GM20431 (cell line): ENCODE data around the gene CNTNAP5.

Experiments used
- in situ Hi-C: fragments of 300-500 bp; cut with MseI, MboI; formaldehyde crosslinking; loops from one replicate; pipeline ENCODE4 v1.15.0; 2020; ENCODE audit warnings: low sequenced_read_pairs; ENCODE audit not compliant: unreplicated experiment

CNTNAP5 gene

DNA sequence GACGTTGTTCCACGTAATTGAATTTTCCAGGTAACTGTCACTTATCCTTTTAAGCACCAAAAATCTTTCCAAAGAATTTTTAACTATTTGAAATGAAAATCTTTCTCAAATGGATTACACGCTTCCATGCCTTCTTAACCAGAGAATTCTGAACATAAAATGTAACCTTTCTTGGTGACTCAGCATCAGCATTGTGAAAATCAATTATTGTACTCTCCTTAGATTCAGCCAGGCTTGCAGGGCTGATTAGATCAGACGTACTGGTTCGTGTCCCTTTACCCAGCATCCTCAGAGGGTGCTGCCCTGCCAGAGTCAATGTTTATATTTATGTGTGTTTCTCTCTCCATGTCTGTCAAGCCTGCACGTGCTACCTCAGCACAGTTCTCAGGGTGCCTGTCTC lies 623.9 kb downstream of the CNTNAP5 start:
- in situ Hi-C loops: no loop called here

DNA sequence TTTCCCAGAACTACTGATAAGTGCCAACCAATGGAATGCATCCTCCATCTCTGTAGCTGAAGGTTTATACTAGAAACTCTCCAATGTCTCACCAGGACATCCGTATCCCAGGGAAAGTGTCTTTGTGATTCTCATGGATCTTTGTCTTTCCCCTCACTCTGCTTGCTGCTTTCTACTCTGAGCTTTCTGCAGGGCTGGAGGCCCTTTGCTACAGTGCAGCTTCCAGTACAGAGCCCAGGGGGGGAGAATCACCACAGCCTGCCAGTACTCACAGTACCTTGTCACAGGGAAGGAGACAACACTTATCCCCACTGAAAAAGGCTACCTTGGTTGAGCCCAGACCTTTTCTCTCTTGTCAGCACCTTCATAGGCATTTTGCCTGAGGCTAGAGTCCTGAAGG lies 627.0 kb downstream of the CNTNAP5 start:
- in situ Hi-C loops: no loop called here

DNA sequence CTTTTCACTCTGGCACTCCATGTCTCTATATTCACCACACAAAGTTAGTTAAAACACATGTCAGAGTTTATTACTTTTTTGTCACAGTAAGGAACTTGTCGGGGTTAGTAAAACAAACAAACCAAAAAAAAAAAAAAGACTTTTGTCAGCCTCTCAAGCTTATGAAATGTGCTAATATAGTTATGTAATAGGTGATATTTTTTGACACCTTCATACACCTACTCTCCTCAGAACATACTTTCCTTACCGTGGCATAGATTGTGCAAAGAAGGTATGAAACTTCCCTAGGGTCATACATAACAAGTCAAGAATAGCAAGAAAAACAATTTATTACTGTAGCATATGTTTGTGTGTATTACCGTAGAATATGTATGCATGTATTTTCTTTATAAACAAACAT lies 633.3 kb downstream of the CNTNAP5 start:
- in situ Hi-C loops: no loop called here

- in situ Hi-C loops: no loop called here
Observed at GRCh38 chr2:124661558-124661957, 636.5 kb downstream of the CNTNAP5 start.

- in situ Hi-C loops: no loop called here
Observed at GRCh38 chr2:124662946-124663644, 638.0 kb downstream of the CNTNAP5 start.

- in situ Hi-C loops: no loop called here
Observed at GRCh38 chr2:124663645-124663997, 638.5 kb downstream of the CNTNAP5 start.

GRCh38 chr2:124664363-124664762 lies 639.3 kb downstream of the CNTNAP5 start:
- in situ Hi-C loops: no loop called here

DNA sequence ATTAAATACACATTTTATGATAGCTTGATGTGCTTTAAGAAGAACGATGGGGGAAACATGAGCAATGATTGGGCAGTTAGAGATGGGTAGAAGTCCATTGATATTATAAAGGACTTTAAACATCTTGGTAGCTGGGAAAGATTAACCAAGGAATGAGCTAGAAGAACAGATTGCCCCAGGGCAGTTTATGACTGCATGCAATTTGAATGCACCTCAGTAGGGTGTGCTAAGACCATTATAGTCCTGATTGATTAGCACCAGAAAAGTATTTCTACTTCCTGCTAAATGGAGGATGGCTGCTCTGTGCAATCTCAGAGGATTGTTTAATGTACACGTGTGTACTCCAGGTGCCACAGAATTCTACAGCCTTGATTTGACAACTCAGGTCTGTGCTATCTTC lies 641.9 kb downstream of the CNTNAP5 start:
- in situ Hi-C loops: no loop called here

DNA sequence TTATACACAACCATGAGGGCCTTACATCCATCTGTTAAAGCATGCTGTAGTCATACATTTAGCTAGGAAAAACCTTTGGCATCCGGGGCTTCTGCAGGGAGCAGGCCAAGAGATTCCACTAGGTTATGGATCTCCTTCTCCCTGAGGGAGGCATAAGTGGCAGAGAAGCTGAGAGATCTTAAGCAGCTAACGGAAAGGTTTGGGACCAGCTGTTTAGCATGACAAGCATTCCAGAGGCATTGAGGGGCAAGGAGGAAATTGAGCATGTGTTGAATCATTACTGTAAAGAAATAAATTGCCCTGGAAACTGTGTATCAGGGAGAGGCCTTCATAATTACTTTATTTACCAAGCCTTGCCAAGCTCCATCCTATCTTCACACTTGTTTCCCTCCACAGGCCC lies 643.1 kb downstream of the CNTNAP5 start:
- in situ Hi-C loops: no loop called here

DNA sequence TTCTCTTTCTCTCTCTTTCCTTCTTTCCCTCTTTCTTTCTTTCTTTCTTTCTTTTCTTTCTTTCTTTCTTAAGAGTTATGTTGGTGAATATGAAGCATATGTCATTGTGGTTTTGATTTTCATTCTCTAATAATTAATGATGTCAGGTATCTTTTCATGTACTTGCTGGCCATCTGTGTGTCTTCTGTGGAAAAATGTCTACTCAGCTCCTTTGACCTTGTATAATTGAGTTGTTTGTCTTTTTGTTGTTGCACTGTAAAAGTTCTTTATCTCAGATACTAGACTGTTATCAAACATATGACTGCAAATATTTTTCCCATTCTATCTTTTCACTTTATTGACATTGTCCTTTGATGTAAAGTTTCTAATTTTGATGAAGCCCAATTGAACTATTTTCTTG lies 645.1 kb downstream of the CNTNAP5 start:
- in situ Hi-C loops: no loop called here

- in situ Hi-C loops: no loop called here
Observed at GRCh38 chr2:124678043-124678442, 653.0 kb downstream of the CNTNAP5 start.

DNA sequence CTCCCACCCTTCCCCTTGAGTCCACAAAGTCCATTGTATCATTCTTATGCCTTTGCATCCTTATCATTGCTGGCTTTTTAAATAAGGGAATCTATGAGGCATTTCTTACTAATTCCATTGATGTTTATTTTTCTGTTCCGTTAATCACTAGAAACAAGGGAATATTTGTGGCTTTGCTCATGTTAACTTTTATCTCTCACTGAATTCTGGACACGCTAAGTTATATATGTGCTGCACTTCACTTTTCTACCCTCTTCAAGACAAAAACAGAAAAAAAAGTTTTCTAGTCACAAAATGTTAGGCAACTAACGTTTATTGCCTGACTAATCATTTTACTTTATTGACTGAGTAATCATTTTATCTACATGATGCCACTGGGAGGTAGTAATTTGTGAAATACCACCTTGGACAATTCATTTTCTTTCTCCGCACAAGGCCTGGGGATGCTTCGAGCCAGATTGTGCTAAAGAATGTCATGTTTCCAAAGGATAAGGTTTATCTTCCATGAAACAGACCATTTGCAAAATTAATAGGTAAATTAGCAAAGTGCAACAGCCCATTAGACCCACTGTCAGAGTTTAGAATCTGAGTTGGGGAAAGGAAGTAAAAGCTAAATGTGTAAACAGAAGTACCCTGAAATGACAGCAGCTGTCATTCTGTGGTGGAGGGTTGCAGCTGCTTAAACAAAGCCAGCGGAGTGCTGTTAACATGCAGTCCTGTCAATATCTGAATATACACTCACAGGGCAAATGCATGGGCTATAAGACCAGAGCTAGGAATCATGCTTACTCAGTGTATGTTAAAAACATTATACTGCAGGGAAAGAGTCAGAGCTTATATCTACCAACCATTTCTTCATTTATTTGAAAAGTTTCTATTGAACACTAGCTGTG lies 658.7 kb downstream of the CNTNAP5 start:
- in situ Hi-C loops: no loop called here

DNA sequence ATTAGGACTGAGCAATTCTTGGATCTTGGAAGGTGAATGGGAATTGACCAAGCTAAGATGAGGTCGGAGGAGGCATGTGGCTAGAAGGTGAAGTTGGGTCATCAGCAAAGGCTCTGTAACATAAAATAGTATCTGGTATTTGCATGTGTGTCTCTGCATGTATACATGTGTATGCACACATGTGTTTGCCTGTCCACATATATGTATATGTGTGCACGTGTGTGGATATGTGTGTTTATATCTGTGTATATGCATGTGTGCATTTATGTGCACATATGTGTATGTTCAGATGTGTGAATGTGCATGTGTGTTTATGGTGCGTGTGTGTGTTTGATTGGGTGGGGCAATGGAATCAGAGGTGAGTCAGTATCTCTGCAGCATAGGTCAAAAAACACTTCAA lies 664.3 kb downstream of the CNTNAP5 start:
- in situ Hi-C loops: no loop called here

DNA sequence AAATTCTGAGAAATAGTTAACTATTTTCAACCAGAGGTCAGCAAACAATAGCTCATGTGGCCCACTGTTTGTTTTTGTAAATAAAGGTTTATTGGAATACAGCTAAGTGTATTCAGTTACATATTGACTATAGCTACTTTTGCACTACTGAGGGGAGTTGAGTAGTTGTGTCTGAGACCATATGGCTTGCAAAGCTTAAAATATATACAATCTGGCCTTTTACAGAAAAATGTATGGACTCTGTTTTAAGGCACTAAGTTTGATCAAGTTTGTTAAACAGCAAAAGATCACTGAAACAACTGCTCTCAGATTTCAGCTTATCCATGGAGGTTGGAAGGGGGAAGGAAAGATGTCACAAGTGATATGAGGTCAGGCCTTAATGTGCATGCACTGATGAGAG lies 667.1 kb downstream of the CNTNAP5 start:
- in situ Hi-C loops: no loop called here

DNA sequence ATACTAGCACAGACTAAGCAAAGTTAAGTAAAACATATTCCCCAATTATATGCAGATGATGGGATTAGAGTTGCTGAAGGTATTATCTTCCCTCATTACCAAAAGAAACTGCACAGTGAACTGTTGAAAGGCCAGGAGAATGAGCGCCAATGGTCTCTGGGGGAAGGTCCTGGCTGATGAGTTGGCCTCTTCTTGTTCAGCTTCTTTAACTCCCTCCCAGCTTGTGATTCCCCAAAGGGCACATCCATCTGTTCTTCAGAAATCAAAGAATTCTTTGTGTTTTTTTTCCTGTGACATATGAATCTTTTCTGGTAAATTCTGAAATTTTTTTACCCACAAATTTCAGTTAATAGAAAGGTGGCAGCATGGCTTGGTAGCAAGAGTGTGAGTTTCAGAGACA lies 667.6 kb downstream of the CNTNAP5 start:
- in situ Hi-C loops: no loop called here

GRCh38 chr2:124693156-124693555 lies 668.1 kb downstream of the CNTNAP5 start:
- in situ Hi-C loops: no loop called here

- in situ Hi-C loops: no loop called here
Observed at GRCh38 chr2:124698979-124699565, 674.0 kb downstream of the CNTNAP5 start.

DNA sequence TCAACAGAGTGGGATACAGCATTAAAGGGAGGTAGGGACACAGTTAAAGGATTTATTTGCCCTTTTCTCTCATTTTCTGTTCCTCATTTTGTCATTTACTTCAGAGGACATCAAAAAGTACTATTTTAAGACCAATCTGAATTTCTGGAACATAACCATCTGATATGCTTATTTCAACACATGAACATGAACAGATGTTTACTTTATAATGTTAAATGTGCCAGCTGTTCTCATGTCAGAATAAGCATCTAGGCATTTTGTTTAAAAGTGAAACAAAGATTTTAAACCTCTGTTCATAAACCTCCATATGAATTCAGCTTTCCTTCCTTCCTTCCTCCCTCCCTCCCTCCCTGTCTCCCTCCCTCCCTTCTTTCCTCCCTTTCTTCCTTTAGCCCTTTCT lies 677.7 kb downstream of the CNTNAP5 start:
- in situ Hi-C loops: no loop called here

- in situ Hi-C loops: no loop called here
Observed at GRCh38 chr2:124704071-124704925, 679.2 kb downstream of the CNTNAP5 start.

GRCh38 chr2:124708661-124709060 lies 683.6 kb downstream of the CNTNAP5 start:
- in situ Hi-C loops: no loop called here
